ENCODE data around the gene LPAR6.

GRCh38 chr13:48369988-48370387 is 42.9 kb downstream of the LPAR6 start:
- TF ChIP-seq CTCF (IDR thresholded peaks at IDR 0.05; ENCODE audit: low read depth, low read length, poor library complexity, severe bottlenecking), result no peak
- no peak for TF ChIP-seq EZH2phosphoT487 (IDR thresholded peaks at IDR 0.05; ENCODE audit: borderline replicate concordance, low read length)
